HEK293T (cell line): Measurements from ENCODE around the gene CACNB1.

Experiments
- CTCF ChIA-PET: fragments of 350-600 bp; formaldehyde crosslinking; extraction: SDS; loops from one replicate; lab custom pipeline; 2021; ENCODE audit warnings: antibody characterized with exemption, inconsistent platforms; lab: Yijun Ruan, JAX
- POLR2A ChIA-PET: fragments of 350-600 bp; formaldehyde crosslinking; extraction: SDS; loops from one replicate; lab custom pipeline; 2020; ENCODE audit warnings: antibody characterized with exemption, inconsistent platforms; lab: Yijun Ruan, JAX
- DNase-seq: peaks from one replicate; pipeline ENCODE4 v3.0.0; 2012; ENCODE audit warnings: mixed read lengths; ENCODE audit errors: extremely low spot score
- ARNT ChIP-seq: fragments of 450-650 bp; IDR thresholded peaks from 2 replicates; pipeline ENCODE4 v1.6.1; 2017; ENCODE audit warnings: mild to moderate bottlenecking
- BHLHE40 ChIP-seq: fragments of 450-650 bp; IDR thresholded peaks from 2 replicates; pipeline ENCODE4 v1.6.1; 2016; ENCODE audit warnings: mild to moderate bottlenecking, moderate library complexity, borderline replicate concordance
- CTBP1 ChIP-seq: fragments of 450-650 bp; IDR thresholded peaks from 2 replicates; pipeline ENCODE4 v1.6.1; 2016; ENCODE audit warnings: borderline replicate concordance
- ELF4 ChIP-seq: fragments of 450-650 bp; IDR thresholded peaks from 2 replicates; pipeline ENCODE4 v1.6.1; 2017; ENCODE audit warnings: antibody characterized with exemption
- FOXA1 ChIP-seq: fragments of 450-650 bp; IDR thresholded peaks from 2 replicates; pipeline ENCODE4 v1.6.1; 2016; ENCODE audit warnings: mild to moderate bottlenecking
- FOXK2 ChIP-seq: fragments of 450-650 bp; IDR thresholded peaks from 2 replicates; pipeline ENCODE4 v1.6.1; 2016; ENCODE audit warnings: mild to moderate bottlenecking
- FOXM1 ChIP-seq: fragments of 450-650 bp; IDR thresholded peaks from 2 replicates; pipeline ENCODE4 v1.6.1; 2017; ENCODE audit warnings: mild to moderate bottlenecking, borderline replicate concordance
- HDGF ChIP-seq: fragments of 450-650 bp; IDR thresholded peaks from 2 replicates; pipeline ENCODE4 v1.6.1; 2017; ENCODE audit warnings: antibody characterized with exemption, borderline replicate concordance
- L3MBTL2 ChIP-seq: fragments of 450-650 bp; conservative IDR thresholded peaks from 2 replicates; pipeline ENCODE4 v1.6.1; 2016; ENCODE audit warnings: mild to moderate bottlenecking
- LEF1 ChIP-seq: fragments of 450-650 bp; IDR thresholded peaks from 2 replicates; pipeline ENCODE4 v1.6.1; 2017; ENCODE audit warnings: mild to moderate bottlenecking, borderline replicate concordance
- NFRKB ChIP-seq: fragments of 450-650 bp; IDR thresholded peaks from 2 replicates; pipeline ENCODE4 v1.6.1; 2016; ENCODE audit warnings: mild to moderate bottlenecking, moderate library complexity
- SP1 ChIP-seq: fragments of 450-650 bp; IDR thresholded peaks from 2 replicates; pipeline ENCODE4 v1.6.1; 2017
- SUZ12 ChIP-seq: fragments of 450-650 bp; IDR thresholded peaks from 2 replicates; pipeline ENCODE4 v1.6.1; 2016; ENCODE audit warnings: mild to moderate bottlenecking
- TARDBP ChIP-seq: fragments of 450-650 bp; IDR thresholded peaks from 2 replicates; pipeline ENCODE4 v1.6.1; 2016
- ZNF384 ChIP-seq: fragments of 450-650 bp; IDR thresholded peaks from 2 replicates; pipeline ENCODE4 v1.6.1; 2016
- TF ChIP-seq, protein P1 (sequence below): fragments of 450-650 bp; IDR thresholded peaks from 2 replicates; pipeline ENCODE4 v1.6.1; 2016

CACNB1 gene

DNA sequence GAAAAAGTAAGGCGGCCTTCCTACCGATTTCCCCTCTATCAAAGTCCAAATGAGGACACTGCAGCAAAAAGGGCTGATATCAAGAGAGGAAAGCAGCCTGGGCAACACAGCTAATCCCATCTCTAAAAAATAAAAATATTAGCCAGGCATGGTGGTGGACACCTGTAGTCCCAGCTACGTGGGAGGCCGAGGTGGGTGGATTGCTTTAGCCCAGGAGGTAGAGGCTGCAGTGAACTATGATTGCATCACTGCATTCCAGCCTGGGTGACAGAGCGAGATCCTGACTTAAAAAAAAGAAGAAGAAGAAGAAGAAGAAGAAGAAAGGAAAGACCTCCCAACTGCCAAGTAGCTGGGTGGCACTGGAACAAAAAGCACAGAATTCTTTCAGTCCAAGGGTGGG, 14.4 kb downstream of the CACNB1 start:
- CTCF ChIA-PET = interaction anchor here (0.9 to 1.6 kb wide), 4 partner anchors 9 to 200 kb away, joined by 4 to 10 read pairs (median 5); no protein-coding TSS in a partner anchor
- no peak for TF ChIP-seq LEF1
- no peak for TF ChIP-seq ELF4
- DNase-seq = no peak
- POLR2A ChIA-PET = interaction anchor here (0.7 to 1.7 kb wide), 3 partner anchors 10 to 17 kb away, joined by 3 to 7 read pairs (median 4); partner anchors contain the start of gene RPL19

DNA sequence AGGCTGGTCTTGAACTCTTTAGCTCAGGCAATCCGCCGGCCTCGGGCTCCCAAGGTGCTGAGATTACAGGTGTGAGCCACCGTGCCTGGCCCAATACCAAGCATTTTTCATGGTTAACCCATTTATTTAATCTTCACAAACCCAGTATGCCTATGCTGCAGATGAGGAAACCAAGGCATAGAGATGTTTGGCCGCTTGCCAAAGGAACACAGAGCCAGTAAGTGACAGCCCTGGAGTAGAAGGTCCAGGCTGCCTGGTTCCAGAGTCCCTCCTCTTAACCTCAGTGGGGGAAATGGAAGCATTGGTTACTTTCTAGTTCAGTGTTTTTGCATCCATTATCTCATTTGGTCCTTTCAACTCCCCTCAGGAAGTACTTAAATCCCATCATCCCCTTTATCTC, 16.2 kb downstream of the CACNB1 start:
- no peak for DNase-seq
- TF ChIP-seq ARNT (no peak), FOXM1 (no peak), ZNF384 (no peak), FOXA1 (no peak), LEF1 (no peak), L3MBTL2 (no peak), TARDBP (no peak), SP1 (no peak), FOXK2 (no peak), NFRKB (no peak)
- TF ChIP-seq, protein P1, sequence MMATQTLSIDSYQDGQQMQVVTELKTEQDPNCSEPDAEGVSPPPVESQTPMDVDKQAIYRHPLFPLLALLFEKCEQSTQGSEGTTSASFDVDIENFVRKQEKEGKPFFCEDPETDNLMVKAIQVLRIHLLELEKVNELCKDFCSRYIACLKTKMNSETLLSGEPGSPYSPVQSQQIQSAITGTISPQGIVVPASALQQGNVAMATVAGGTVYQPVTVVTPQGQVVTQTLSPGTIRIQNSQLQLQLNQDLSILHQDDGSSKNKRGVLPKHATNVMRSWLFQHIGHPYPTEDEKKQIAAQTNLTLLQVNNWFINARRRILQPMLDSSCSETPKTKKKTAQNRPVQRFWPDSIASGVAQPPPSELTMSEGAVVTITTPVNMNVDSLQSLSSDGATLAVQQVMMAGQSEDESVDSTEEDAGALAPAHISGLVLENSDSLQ = no peak
- CTCF ChIA-PET = interaction anchor here (1.6 kb wide), 1 partner anchor 17 kb away, joined by 6 read pairs; no protein-coding TSS in a partner anchor
- POLR2A ChIA-PET = no interaction called here

DNA sequence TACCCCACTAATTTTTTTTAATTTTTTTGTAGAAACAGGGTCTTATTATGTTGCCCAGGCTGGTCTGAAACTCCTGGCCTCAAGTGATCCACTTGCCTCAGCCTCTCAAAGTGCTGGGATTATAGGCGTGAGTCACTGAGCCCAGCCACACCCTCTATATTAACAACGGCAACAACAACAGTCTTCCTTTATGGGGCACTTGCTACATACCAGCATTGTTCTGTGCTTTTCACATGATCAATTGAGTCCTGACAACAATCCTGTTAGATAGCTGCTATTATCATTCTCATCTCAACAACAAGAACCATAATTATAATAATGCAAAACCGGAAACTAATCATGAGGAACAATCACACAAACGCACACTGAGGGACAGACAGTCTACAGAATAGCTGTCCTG, 18.9 kb downstream of the CACNB1 start:
- TF ChIP-seq, protein P1 = no peak
- no peak for TF ChIP-seq CTBP1
- TF ChIP-seq ZNF384 = no peak
- no peak for TF ChIP-seq FOXM1
- TF ChIP-seq SP1 = no peak
- no peak for TF ChIP-seq FOXA1
- TF ChIP-seq FOXK2 = no peak
- TF ChIP-seq SUZ12 = no peak
- no peak for TF ChIP-seq LEF1
- no peak for TF ChIP-seq TARDBP
- TF ChIP-seq ARNT = no peak
- no peak for TF ChIP-seq ELF4

DNA sequence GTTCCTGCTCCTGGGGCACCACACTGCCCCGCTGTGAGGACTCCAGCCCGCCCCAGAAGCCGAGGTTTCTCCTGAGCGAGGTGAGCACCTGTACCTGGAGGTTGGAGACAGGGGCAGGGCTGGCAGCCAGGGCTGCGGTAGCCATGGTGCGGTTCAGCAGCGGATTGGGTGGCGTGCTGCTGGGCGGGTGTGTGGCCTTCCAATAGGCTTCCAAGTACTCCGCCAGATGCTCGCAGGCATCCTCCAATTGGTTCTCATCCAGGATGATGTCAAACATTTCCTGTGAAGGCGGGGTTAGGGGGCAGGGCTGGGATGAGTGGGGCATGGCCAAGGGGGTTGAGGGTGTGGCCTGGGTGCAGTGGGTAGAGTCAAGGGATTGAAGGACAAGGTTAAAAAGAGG, 20.2 kb downstream of the CACNB1 start:
- ChIA-PET CTCF (no interaction called here), POLR2A (interaction anchor here (1.3 to 1.7 kb wide), 3 partner anchors 12 to 323 kb away, joined by 4 to 6 read pairs (median 4); partner anchors contain the start of genes RPL19 and RPL23)
- no peak for DNase-seq
- TF ChIP-seq LEF1 (no peak), SP1 (no peak), FOXA1 (no peak), TARDBP (no peak), FOXM1 (no peak), L3MBTL2 (no peak), HDGF (no peak), ARNT (no peak), CTBP1 (no peak)
- TF ChIP-seq, protein P1 = no peak

More for the DNA sequence above, 18.9 kb downstream of the CACNB1 start:
- POLR2A ChIA-PET = interaction anchor here (1.7 kb wide), 1 partner anchor 21 kb away, joined by 6 read pairs; the partner anchor contains the start of gene RPL19
- CTCF ChIA-PET = interaction anchor here (0.9 to 1.1 kb wide), 4 partner anchors 14 to 58 kb away, joined by 3 to 4 read pairs (median 3); no protein-coding TSS in a partner anchor
- DNase-seq = no peak

DNA sequence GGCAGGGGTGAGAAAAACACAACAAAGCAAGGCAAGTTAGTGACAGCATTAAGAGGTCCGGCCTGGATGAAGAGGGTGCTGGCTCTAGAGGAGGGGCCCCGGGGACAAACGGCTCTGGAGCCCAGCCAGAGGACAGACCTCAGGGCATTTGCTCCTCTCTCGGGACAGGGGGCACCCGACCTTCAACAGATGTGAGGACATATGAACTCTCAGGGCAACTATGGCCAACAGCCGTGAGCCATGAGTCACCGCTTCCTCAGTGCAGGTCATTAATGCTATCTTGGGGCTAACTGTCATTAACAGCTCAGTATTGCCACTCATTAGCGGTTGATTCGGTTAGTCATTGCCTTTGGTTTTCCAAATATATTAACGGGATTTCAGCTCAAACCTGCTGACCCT, 21.8 kb downstream of the CACNB1 start:
- no peak for DNase-seq
- ChIA-PET POLR2A (interaction anchor here (1.2 to 3.0 kb wide), 2 partner anchors 24 to 321 kb away, joined by 3 to 16 read pairs; partner anchors contain the start of gene RPL19), CTCF (interaction anchor here (0.6 to 3.2 kb wide), 8 partner anchors 9 to 455 kb away, joined by 3 to 57 read pairs (median 10); partner anchors contain the start of gene ARL5C)
- TF ChIP-seq CTBP1 (no peak), L3MBTL2 (no peak), ELF4 (no peak), FOXK2 (no peak), SP1 (no peak), NFRKB (no peak), BHLHE40 (no peak), SUZ12 (no peak), TARDBP (no peak), FOXA1 (no peak), ZNF384 (no peak)
- TF ChIP-seq, protein P1 = no peak
